DLD1 (cell line): ENCODE data around the gene MRPS25.

Experiments used
- in situ Hi-C: cut with HindIII; loops from 2 replicates; pipeline ENCODE4 v1.10.0; 2017; ENCODE audit warnings: low sequenced_read_pairs

MRPS25 gene

DNA sequence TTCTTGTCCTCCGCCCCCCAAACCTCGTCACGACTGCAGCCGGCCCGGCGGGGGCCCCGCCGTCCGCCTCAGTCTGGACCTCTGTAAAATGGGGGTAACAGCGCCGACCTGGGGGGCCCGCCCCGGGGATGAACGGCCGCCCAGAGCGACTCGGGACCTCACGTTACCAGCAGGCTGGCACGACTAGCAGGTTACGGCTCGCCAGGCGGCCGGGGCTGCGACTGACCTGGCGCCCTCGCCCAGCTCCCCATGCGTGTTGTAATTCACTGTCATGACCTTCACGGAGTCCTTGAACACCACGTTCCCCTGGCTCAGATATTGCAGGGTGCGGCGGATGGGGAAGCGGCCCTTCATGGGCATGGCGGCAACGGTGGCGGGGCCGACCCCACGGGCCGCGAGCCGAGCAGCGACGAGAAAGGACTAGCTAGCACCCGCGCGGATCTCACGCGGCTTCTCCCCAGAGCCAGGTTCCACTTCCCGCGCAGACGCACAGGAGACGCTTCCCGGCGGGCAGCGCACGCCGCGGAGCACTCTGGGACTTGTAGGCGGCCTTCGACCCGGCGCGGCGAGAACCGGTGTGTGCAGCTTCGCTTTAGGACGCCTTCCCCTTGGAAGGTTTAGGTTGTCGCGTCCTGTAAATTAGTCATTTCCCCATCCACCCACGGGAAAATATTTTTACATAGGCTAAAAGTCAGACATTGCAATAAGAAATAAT lies at the start of gene MRPS25:
TSS of gene MRPS25 (minus strand) at position 481 of the 715 bp plus-strand sequence. CDS start at position 360, 121 bp downstream.
- in situ Hi-C loops, result no loop called here

DNA sequence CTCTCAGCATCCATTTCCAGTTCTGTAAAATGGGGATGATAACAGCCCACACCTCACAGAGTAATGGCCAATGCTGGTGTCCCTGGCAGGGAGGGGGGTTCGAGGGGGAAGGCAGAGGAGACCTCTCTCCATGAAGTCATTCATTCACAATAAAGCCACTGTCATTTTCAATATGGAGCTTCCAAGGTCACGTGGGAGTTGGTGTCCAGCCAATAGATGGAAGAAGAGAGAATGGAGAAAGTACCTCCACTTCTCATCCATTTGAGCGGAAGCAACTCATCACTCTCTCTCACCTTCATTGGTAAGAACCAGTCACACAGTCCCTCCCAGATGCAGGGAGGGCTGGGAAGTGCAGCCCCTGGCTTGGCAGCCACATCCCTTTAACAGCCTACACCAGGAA lies 48.8 kb upstream of the MRPS25 start:
- in situ Hi-C loops, result no loop called here

DNA sequence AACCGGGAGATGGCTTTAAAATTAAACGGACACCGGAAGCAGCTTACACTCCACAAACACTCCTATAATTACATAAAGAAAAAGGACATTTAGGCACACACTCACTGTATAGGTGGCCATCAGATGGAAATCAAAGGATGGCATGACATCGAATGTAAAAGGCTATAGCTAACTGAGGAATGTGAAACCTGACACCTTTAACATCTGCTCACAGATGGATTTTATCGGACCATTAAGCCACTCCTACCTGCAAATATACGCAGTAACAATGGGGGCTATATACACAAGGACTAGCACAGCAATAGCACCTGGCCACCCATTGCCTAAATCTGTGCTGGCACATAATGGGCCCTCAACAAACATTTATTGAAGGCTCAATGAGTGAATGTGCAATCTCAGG lies 48.4 kb upstream of the MRPS25 start:
- in situ Hi-C loops, result no loop called here

DNA sequence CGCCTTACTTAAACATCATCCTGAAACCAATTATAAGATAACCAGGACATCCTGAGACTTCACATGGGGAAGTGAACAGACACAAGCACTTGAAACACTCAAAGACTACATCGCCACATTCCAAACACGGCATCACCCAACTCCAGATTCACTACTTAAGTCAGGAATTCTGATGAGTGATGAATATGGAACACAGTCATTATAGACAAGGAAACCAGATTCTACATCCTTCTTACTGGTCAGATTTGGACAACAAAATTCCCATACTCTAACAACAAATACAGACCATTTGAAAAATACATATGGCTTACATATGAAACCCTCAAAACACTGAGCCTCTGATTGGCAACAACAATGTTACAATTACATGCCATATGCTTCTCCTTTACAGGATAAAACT lies 46.9 kb upstream of the MRPS25 start:
- in situ Hi-C loops, result no loop called here

DNA sequence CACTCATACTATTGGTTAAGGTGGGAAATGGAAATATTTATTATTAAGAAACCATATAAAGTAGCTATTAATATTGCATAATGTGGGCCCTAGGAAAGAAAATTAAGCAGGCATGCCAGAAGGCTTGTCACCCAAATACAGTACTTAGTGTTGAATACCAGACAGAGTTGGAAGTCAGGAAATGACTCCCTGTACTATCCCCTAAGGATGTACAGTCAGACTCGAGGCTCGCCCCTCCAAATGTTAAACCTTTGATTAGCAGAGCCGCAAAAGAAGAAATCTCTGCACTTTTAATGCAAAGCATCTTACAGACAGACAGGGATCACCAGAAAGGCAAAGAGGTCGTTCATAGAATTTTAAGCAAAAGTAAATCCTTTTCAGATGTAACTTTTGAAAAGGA lies 45.1 kb upstream of the MRPS25 start:
- in situ Hi-C loops, result no loop called here

DNA sequence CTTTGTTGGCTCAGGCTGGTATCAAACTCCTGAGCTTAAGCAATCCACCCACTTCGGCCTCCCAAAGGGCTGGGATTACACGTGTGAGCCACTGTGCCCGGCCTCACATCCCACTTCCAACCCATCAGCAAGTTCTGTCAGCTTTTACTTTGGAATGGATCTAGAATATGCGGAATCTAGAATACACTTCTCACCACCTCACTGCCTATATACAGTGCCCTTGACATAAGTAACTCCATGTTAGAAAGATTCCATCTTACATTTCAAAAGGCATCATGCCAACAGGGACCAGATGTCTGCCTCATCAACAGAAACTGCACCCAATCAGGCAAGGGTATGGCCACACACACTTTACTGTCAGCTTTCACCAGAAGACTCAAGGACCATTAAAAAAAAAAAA lies 43.8 kb upstream of the MRPS25 start:
- in situ Hi-C loops, result no loop called here

DNA sequence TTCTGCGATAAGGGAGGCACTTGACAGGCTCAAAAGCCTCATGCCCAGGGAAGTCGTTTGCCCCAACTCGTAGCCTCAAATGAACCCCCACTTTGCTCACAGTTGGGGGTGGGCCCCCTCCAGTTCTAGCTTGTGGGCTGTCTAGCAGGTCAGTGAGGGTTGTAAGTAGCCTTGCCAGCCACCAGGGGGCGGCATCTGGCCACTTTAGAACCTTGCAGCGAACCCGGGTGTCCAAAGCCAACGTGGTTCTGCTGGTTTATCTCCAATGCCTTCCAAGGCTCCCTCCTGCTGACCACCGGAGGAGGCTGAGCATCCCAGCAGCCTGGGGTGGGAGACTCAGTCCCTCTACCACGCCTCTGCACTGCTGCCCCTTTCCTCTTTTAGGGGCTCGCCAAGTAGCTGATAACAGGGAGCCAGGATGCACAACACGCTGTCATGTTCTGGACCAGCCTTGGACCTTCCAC lies 43.0 kb upstream of the MRPS25 start:
- in situ Hi-C loops, result no loop called here

DNA sequence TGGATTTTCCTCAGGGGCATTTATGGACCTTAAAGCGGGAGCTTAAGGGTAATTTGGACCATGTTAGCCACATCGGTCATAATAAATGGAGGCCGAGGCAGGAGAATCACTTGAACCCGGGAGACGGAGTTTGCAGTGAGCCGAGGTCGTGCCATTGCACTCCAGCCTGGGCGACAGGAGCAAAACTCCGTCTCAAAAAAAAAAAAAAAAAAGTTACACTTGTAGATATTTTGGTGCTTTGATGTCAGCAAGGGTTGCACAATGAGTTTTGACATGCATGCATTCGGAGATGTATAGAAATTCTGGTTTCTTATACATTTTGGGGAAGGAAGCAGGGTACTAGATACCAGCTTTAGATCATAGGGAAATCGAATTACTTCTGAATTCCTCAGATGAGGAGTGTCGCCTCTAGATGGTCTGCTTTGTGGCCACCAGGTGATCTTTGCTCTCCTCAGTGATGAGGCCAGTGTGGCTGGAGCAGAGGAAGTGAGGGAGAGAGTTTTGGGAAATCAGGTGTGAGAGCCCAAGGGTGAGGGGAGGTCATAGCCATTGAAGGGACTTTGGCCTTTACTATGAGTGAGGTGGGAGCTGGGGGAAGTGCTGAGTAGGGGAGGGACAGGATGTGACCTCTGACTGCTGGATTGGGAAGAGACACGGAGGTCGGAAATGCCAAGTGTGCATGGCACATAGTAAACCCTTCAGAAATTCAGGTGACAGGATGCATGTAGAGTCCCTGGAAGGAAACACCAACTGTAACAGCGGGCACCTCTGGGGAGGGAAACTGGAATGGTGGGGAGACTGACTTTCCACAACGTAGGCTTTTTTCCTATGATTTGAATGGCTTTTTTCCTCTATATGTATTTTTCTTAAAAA lies 42.2 kb upstream of the MRPS25 start:
- in situ Hi-C loops, result no loop called here

DNA sequence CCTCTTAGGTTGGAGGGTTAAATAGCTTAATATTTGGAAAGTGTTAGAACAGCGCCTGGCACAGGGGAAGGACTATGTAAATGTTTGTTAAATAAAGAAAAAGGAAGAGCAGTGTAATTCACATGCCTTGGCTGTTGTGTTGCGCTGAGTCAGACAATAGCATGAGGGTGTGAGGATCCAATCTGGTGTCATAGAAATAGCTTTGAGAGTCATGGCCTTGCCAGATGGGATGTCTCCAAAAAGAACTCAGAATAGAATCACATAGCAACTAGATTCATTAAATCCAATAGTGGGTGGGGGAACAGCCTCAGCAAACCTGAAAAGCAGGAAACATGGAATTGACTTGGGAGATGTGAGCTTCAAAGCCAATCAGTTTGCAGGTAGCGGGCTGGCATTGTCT lies 37.7 kb upstream of the MRPS25 start:
- in situ Hi-C loops, result no loop called here

DNA sequence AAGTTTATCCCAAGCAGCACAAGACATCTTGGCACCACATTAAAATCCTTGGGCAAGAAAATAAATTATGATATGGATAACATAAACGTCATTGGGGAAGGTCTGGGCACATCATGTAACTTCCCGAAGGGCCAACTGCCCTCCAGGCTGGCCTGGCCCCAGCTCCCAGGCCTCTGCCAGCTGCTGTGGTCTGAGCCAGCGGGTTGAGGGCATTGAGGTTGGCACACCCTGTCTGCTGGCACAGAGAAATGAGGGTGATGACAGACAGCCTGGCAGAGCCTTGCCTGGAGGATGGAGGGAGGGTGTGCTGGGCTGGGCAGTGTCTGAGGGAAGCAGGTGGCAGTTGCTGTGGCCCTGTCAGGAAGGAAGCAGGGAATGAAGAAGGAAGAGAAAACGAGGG lies 37.1 kb upstream of the MRPS25 start:
- in situ Hi-C loops, result no loop called here

DNA sequence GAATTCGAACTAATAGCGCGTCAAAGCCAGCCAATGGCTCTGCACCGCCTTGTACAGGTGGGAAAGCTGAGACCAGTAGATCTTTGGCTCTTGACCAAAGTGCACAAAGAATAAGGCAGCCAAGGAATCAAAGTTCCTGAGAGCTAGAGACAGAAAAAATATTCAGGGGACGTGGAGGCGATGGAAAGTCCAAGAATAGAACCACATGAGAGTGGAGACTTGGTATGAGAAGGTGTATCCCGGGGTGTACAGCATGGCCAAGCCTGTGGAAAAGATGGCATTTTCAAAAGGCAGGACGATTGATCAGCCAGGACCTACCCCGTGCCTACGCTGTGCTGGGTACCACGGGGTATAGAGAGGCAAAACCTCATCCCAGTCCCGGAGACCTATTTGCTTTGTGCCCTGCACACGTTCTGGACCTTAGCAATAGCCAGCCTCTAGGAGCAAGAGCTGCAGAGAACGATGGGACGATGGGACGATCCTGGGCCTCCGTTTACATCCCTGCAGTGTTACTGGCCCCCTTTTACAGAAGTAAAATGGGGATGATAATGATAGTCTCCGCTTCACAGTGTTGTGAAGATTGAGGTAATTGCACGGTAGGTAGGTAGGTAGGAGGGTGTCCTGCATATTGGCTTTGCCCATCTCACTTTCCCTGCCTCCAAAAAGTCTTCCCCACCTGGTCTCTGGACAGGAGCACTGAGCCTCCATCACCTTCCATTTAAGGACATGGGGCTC lies 34.4 kb upstream of the MRPS25 start:
- in situ Hi-C loops, result no loop called here

DNA sequence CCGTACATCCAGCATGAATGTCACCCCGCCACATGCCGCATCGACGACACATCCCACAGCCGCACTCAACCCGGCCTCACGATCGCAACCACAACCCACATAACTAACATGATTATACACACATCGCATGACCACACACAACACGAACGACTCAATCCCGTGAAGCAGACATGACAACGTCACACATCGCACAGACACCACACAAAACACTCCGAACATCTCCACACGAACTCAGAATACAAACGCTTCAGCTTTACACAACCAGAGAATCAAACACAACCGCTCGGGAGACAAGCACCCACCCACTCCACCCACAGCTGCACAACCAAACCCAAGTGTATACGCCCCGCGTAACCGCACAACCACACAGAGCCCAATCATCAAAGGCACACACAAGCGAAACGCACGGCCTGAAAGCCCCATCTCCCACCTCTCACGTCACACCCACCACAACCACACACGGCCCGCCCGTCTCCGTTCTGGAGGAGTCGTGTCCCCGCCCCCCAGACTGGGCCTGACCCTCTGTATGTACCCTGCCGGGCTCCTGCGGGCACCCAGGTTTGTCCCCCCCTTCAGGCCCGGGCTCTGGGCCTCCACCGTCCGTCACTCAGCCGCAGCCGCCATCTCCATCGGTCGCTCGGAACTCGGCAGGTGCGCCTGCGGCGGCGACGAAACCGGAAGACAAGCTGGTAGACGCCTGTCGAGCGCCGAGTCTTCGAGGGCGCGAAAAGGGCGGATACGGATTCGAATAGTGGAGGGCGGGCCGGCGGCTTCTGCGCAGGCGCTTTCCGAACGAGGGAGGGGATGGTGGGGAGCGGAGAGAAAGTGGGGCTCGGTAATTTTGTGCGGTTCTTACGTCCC lies 33.6 kb upstream of the MRPS25 start, which contains the start of gene RBSN:
TSS of gene RBSN (minus strand) at position 646 of the 861 bp plus-strand sequence. CDS start 3,028 bp downstream, outside the sequence.
- in situ Hi-C loops, result no loop called here

DNA sequence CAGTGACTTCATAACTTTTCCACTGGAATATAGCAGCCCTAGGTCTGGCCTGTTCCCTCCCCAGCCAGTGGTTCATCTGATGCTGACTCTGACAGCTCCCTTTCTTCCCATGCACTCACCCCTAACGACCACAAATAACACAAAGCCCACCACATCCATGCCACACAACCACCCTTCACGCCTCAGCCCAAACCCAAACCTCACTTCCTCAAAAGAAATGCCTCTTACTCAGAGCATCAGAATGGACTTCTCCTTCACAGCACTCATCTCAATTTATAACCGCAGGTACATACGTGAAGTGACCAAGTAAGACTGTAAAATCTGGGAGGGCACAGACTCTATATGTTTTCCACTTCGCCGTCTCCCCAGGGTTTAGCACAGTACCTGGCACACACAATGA lies 32.8 kb upstream of the MRPS25 start:
- in situ Hi-C loops, result no loop called here

DNA sequence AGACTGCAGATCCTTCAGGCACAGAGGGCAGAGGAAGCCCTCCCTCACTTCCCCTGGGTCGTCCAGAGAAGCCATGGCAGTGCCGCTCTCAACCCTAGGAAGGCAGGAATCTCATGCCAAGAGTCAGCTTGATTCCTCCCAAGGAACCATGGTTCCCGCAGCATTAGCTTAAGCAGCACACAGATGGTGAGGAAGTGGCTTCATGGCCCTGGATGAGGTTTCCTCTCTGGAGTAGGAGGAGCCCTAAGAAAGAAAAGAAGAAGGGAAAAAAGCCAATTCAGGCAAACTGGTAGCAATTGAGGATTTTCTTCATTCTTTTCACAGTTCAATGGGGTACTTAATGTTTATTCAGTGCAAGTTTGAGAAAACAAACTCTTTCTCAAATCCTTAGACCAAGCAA lies 30.9 kb upstream of the MRPS25 start:
- in situ Hi-C loops, result no loop called here

DNA sequence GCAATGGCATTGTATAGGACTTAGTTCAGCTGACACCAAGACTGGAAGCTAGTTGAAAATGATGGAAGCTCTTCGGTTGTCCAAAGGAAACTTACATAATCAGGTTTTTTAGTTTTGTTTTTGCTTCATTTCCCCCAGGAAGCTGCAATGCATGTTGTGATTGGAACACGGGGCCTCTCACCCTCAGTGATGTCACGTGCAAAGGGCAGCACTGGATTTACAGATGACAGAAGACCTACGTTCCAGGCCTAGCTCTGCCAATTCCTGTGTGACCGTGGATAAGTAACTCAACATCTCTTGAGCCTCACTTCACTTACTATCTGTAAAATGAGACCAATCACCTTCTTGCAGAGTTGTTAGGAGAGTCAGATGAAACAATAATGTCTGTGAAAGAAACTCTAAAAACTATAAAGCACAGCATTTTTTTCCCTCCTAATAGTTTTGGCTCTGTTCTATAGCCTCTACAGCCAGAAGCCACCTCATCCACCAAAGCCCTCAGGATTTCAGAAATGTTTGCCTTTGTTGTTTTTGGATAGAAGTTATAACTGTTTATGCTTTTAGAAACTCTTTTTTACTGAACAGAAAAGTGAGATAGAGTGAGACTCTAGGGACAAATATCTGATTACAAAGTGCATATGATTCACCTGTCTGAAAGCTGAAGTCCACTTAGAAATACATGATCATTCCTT lies 29.2 kb upstream of the MRPS25 start:
- in situ Hi-C loops, result no loop called here

DNA sequence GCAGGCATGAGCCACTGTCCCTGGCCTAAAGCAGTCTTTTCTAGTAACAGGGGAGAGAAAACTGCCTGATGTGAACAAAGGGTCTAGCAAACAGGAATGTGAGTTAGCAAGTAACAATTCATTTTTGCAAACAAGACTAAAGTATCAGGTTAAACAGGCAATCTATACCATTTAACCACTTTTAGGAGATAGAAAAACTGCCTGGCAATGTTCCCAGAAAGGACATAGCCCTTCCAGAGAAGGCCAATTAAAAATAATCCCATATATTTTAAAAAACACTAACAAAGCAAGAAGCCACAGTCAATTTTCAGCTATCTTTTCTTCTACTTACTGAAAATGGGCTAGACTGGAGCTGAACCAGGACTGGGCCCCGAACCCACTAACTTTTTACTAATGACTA lies 27.6 kb upstream of the MRPS25 start:
- in situ Hi-C loops, result no loop called here

DNA sequence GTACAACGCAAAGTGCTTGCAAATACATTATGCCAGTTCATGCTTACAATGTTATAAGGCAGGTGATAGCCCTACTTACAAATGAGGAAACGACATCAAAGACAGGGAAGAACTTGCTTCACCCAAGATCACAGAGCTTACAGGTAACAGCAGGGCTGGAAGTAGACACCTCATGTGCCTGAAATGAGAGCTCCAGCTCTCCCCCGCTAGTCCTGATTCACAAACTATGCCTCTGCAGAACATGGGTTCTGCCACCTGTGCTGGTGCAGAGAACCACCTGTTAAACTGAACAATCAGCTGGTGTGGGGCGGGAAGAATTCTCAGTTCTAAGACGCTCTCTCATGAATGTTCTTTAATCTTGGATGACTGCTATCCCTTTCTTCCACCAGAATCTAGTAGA lies 26.5 kb upstream of the MRPS25 start:
- in situ Hi-C loops, result no loop called here

DNA sequence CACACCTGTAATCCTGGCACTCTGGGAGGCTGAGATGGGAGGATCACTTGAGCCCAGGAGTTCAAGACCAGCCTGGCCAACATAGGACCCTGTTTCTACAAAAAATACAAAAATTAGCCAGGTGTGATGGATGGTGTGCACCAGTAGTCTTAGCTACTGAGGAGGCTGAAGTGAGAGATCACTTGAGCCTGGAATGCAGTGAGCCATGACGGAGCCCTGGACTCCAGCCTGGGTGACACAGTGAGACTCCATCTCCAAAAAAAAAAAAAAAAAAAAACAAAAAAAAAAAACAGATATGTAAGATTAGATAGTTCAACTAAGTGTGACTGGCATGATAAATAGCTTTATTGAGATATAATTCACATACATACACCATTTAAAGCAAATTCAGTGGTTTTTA lies 24.1 kb upstream of the MRPS25 start:
- in situ Hi-C loops, result no loop called here

DNA sequence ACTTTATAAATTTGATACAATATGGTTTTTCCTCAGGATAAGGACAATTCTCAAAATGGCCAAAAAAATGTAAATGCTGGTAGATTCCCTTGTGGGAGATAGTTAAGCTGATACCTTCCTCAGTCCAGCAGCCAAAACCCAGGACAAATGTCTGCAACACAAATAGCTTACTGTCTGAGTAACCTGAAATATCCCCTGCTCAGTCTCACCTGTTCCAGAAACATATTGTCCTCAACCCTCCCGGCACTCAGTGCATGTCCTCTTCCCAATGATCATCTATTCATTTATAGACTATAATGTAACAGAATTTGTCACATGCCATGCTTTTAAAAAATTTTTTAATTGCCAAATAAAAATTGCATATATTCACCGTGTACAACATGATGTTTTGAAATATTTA lies 21.6 kb upstream of the MRPS25 start:
- in situ Hi-C loops, result no loop called here

DNA sequence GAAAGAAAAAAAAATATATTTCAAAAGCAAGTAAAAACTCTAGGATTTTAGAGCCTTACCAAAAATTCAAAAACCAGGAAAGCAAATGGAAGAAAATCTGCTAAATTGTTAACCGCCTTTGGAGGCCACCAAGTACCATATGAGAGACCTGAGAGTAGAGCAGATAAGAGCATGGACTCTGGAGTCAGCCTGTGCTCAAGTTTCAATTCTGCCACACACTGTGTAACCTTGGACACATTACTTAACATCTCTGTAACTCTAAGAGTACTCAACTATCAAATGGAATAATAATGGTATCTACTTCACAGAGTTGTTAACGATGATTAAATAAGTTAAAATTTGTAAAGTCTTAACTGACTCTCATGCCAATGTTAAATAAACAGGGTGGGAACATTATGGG lies 21.1 kb upstream of the MRPS25 start:
- in situ Hi-C loops, result no loop called here
